Fibroblast of skin of right biceps (primary cell): ENCODE data around the gene NKX3-2.
"Not testable (repeated sequence)": the region's sequence is repeated elsewhere in the genome, so short reads cannot be mapped to it uniquely, and the experiment has no call there.

Experiments
- DNase-seq: peaks from one replicate; pipeline ENCODE4 v3.0.0-alpha.2; 2013

NKX3-2 gene

DNA sequence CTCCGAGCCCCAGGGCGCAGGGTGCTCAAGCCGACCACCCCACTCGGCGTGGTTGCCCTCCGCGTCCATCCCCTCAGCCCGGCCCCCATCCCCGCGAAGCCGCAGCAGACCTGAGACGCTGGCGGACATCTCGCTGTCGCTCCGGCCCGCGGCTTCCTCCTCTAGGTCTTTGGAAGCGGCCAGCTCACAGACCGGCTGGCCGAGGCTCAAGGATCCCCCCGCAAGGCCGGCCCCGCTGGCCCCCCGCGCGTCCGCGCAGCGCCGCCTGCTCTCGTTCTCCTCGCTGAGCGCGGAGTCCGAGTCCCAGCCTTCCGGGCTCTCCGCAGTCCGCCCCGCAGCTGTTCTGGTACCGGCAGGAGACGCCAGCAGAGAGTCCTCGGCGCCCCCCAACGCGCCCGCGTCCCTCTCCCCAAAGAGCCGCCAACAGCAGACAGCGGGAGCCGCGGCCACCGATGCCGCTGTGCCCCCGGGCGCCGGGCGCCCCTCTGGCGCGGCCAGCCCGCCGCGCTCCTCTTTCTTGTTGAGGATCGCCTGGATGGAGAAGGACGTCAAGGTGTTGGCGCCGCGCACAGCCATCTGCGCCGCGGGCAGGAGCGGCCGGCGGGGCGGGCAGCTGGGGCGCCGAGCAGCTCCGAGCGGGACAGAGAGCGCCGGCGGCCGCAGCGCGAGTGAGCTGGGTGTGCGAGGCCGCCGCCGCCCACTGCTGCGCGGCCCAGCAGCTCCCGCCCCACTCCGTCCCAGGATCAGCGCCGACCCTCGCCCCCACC, at the start of gene NKX3-2:
NKX3-2 (minus strand) TSS at position 670 of the 767 bp plus-strand sequence; CDS start at position 576, 94 bp downstream.
- no peak for DNase-seq

DNA sequence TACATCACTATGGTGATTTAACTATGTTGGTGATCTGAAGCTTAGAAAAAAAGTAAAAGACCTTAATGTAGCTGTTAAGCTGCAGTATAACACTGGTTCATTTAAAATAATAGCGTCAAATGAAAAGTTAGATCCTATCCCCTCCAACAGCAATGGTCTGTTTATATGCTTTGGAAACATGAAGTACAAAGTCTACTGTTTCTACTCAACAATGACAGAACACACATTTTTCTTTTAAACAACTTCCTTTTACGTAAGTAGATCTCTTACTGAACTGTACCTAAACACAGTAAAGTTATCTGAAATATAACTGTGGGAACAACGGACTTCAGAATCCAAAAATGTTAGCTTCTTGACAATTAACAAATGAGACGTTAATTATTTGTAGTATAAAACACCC, 47.9 kb upstream of the NKX3-2 start:
- no peak for DNase-seq

DNA sequence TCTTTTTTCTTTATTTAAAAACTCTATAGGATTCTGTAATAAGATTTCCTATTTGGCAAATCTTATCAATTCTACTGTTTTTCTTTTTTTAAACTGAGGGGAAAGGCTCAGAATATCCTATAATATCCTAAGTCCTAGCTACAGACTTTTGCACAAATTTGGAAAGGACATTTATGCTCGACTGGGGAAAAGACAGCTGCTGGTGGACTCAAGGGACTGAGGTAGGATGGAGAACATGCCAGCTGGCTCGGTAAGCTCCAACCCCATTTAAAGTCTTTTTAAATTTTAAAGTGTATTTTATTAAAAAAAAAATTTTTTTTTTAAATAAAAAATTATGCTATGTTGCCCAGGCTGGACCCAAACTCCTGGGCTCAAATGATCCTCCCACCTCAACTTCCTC, 46.5 kb upstream of the NKX3-2 start:
- no peak for DNase-seq

DNA sequence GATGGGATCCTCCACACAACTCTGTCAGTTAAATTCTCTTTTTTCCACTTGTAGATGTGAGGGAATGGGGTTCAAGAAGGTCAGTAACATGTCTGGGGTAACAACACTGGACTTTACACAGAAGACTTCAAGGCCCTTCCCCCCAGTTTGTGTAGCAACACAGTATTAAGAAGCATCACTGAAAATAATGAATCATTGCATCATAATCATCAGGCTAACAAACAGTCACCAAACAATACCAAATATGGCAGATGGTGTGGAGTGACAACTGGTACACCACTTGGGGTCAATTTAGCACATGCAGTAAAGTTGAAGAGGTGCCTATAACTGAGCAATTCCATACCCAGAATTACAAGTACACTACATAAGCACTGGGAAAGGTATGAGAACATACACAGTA, 44.6 kb upstream of the NKX3-2 start:
- DNase-seq, result no peak

DNA sequence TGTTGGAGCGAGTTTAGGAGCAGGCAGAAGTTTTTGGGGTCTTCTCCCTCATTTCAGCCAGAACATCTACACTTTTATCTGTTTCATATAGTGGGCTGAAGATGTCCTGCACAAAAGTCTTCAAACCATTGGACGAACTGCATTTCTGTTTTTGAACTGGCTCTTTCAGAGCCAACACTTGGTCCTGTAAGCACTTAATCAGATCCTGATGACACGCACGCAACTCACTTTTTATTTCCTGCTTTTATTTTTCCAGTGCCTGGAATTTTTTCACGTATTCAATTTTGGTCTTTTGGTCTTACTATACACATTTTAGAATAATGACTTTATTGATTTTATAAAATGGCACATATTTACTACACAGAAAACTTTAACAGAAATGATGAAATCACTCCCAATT, 40.2 kb upstream of the NKX3-2 start:
- peak; percentile 2 for DNase-seq

DNA sequence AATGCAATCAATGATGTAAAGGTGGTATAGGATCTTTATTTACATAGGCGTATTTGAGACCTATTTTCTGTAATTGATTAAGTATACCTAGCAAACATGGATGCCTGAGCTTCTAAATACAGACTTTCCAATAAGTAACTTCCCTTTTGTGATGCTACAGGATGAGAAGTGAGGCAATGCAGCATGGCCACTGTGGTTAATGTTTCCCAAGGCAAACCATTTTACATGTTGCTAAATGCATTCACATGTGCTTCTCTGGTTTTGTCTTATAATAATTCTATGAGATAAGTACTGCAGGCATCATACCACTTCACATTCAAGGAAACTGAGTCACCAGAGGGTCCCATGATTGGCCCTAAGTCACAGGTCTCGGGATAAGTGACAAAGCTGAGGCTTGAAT, 35.7 kb upstream of the NKX3-2 start:
- no peak for DNase-seq

DNA sequence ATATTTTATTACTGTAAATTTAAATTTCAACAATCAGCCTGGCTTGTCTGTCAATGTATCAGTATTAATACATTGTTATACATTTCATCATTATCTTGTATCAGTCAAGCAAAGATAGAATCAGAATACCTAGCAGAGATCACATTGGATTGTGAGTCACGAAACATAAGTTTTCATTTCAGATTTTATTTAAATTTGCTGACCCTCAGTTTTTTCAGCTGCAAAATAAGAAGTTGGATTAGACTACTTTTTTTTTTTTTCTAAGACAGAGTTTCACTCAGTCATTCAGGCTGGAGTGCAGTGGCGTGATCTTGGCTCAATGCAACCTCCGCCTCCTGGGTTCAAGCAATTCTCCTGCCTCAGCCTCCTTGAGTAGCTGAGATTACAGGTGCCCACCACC, 33.4 kb upstream of the NKX3-2 start:
- no peak for DNase-seq

DNA sequence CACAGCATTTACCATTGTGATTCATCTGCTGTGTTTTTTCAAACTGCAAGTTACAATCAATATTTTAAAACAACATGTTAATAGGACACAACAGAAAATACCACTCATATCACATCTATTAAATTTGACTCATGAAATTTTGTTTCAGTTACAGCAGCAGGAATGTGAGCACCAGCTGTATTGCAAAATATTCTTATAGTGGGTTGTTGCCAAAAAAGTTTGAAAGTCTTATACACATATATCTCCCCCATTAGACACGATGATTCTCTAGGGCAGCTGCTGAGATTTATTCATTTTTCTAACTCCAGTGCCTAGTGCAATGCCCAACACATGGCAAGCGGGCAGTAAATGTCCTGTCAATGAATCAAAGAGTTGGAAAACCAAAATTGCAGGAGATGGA, 26.6 kb upstream of the NKX3-2 start:
- no peak for DNase-seq

DNA sequence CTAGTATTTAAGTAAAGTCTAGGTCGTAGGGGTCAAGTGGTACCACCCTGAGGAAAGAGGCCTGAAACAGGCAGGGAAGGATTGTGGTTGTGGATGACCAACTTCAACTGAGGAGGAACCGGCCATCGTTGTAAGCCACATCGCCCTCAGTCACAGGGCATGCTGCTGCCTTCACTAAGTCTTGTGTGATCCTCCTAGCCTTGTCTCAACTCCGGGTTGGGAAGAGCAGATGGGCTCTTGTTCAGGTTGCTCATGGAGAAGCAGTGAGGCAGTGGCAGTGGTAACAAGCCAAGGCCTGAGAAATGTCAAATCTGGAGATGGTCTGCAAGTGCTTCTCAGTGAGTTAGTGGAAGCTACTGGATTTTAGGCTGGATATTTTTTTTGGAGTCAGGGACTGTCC, 22.8 kb upstream of the NKX3-2 start:
- DNase-seq, result no peak

DNA sequence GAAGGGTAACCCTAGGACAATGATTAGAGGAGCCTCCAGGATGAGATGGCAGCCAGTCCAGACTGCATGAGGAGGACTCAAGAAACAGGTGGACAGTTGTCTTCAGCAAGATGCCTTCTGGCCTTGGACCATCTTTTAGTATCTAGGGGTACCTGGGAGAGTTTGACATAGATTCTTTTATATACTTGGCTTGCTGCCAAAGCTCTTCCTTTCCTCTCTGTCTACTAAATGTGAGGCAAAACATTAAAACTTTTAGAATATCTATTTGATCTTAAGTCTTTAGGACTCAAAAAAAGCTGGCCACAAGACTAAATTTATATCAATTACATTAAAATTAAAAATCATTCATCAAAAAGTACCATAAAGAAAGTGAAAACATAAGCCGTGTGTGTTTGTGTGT, 18.6 kb upstream of the NKX3-2 start:
- DNase-seq, result no peak

DNA sequence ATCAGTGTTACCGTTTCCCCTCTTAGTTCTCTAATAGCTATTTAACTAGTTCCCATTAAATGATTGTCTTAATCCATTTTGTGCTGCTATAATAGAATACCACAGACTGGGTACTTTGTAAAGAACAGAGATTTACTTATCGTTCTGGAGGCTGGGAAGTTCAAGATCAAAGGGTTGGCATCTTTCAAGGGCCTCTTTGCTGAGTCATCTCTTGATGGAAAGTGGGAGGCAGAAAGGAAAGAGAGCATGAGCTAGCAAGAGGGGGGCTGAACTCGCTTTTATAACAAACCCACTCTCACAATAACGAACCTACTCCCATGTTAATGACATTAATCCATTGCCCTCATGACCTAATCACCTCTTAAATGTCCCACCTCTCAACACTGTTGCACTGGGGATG, 17.4 kb upstream of the NKX3-2 start:
- no peak for DNase-seq

DNA sequence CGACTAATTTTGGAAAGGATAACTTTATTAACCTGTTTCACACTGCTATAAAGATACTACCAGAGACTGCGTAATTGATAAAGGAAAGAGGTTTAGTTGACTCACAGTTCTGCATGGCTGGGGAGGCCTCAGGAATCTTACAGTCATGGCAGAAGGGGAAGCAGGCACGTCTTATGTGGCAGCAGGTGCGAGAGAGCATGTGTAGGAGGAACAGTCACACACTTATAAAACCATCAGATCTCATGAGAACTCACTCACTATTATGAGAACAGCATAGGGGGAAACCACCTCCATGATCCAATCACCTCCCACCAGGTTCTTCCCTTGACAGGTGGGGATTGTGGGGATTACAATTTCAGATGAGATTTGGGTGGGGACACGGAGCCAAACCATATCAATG, 15.8 kb upstream of the NKX3-2 start:
- not testable (repeated sequence) for DNase-seq

DNA sequence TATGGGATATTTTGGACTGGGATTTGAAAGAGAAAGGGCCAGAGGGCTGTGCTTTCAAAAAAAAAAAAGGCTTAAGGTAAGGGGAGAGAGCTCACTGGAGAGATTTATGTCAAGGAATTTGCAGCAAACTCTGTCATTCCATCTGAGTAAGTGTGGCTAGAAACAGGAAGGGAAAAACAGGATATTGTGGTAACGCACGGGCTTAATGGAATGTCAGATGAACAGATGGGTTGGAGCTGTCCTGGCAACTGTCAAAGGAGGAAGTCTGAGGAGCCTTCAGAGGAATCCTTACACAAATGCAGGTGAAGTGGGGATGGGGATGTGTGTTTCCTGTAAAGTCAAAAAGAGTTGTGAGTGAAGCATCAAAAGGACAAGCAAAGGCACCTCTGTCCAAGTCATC, 15.1 kb upstream of the NKX3-2 start:
- DNase-seq, result peak; percentile 84

DNA sequence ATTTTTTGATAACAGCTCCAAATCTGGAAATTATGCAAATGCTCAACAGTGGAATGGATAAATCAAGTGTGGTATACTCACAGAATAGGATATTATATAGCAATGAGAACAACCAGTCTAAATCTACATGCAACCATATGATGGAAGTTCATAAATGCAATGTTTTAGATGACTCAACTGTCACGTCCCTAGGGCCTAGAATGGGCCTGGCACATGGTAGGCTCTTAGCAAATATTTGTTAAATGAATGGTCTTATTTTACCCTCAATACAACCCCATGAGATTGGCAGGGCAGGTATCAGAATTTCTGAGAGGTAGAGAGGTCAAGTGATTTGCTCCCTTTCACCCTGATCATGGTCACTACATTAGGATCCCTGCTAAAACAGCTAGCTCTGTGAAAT, 14.6 kb upstream of the NKX3-2 start:
- DNase-seq, result peak; percentile 36

DNA sequence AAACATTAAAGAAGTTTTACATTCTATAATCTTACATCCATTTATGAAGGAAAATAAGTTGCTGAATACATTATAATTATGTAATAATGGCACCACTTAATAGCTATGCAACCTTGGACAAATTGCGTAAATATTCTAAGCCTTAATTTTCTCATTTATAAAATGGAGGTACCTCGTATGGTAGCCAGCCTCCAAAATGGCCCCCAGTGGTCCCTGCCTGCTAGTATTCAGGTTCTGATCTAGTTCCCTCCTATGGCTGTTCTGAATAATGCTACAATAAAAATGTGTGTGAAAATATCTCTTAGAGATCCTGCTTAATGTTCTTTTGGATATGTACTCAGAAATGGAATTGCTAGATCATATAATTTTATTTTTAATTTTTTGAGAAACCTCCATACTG, 11.0 kb upstream of the NKX3-2 start:
- DNase-seq, result no peak

DNA sequence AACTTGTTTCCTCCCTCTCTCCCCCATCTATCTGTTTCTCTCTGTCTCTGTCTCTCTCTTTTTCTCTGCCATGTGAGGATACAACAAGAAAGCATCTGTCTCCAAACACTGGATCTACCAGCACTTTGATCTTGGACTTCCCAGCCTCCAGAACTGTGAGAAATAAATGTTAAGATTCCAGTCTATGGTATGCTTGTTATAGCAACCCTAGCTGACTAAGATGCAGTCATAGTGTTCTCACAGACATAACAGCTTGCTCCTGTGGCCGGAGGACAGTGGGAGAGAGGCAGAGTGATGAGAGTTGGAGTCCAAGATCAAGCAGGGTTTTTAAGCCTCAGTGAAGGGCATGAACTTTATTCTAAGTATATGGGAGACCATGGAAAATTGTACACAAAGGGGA, 8.8 kb upstream of the NKX3-2 start:
- DNase-seq, result no peak

DNA sequence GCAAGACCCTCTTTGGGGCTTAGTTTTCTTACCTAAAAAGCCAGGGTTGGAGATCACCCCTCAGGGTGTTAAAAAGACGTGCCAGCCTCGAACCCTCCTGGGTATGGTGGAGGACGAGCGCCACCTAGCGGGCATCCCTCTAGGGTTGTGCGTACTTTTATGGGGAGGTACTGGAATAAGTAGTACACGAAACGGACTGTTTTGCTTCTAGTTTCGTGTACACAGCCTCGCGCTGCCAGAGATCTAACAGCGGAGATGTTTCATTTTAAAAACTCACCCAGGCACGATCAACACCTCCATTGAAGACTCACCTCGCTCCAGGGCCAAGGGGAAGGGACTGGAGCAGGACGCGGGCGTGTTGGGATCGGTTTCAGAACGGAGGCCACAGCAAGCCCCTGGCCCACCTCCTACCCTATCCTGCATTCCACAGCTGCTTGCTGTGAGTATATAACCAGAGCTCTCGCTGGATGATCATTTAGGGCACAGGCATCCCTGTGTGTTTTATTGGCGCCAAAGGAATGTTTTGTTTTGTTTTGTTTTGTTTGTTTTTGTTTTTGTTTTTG, 4.8 kb upstream of the NKX3-2 start:
- peak; percentile 69 for DNase-seq

DNA sequence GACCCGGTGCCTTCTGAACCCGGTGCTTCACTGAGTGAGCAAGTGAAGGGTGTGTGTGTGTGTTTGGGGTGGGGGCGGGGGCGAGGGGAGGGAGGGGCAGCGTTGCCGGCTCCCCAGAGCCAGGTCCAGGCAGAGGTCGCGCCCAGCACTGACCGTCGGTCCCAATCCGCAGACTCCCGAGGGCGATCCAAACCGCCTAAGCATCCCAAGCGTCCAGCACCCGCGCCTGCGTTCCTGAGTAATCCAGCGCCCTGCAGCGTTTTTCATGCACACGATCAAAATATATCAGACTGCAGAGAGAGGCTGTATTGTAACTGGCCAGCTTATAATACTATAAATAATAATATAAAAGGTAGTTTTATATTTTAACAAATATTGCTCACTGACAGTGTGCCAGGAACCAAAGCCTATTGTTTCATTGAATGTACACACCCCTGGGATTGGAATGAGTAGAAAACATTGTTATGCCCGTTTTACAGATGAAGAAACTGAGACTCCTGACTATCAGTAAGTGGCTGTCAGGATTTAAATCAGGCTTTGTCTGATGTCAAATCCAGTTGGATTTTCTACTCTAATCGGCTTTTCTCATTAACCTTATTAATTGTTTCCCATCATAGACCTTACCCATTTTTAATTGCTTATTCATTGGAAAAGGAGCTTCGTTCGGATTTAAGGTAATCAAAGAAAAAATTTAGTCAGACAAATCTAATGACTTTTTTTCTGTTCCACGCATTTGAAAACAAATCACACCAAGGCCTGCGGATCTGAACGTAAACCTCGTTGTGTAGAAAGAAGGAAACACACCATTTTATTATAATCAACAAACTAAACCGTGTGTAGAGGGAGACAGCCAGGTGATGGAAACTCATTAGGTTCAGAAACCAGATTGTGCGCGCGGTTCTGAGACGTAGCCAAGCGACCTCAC, 4.0 kb upstream of the NKX3-2 start:
- no peak for DNase-seq

DNA sequence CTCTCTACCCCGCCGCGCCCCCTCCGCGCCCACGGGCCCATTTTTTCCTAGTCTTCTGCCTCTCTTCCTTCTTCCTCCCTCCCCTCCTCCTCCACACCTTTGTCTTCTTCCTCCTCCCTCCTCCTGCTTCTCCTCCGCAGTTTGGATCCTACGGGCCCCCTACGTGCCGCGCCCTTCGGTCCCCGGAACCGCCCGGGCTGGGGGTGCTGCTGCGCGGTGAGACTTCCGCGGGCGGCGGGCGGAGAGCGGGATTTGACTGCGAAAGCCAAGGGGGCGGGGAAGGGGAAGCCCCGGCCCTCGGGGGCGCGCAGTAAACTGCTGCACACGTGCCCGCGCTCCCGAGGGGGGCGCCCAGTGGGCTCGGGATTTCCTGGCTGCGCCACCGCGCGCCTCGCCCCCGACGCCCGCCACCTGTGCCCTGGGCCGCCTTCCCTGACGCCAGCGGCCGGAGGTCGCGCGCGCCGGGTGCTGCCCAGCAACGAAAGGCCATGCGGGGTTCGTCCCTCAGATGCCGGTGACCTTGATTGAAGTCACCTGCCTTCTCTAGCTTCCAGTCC, 3.3 kb upstream of the NKX3-2 start:
- DNase-seq, result no peak

DNA sequence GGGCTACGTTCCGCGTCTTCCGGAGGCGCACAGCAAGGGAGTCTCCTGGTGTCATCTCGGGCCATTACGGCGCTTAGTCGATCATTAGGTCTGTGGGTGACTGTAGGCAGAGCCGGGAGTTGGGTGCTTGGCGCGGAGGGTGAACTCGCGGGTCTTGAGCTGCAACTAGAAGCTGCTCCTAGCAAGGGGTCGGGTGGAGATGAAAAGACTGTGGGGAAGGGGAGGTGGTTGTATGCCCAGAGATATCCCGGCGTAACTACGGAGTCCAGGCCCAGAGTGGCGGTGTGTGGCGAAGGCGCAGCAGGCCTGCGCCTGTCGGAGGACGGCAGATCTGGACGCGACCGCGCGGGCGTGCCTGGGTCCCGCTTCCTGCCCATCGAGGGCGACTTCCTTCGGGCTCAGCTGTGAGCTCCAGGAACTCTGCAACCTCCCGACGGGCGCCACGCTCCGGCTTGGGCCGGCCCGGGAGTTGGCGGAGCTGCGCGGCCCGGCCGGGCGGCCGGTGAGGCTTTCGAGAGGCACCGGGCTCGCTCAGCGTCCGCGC, 2.7 kb upstream of the NKX3-2 start:
- no peak for DNase-seq

DNA sequence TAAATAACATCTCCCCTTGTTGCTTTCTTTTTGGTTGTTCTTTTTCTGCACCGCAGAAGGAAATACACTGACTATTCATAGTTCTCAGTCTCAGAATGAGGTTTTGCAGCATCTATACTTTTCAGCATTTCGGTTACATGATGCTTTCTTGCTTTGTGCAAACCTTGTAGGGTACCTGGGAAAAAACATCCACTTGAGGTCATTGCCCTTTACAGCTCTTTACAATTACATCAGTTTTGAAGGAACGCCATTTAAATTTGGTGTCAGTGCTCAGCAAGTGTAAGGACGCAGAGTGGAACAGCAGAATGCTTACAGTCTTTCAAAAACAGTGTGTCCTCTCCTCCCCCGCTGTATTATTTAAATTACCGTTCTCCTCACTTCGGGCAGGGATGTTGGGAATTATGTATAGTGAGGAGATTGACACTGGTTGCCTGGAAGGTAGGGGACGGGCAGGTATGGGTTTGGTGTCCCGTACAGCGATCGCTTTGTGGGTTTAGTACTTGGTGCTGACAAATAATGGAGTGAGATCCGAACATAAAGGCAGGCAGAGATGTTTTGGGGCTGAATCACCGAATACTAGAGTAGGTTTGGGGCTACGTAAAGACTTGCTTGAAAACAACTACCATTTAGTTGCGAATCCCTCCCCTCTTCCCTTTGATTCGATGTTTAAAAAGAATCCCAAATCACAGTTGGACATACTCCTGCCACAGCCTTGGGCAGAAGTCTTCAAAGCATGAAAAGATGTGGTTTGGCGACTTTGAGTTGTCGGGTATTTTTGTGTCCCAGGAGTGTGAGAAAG, 2.0 kb upstream of the NKX3-2 start:
- DNase-seq, result no peak

DNA sequence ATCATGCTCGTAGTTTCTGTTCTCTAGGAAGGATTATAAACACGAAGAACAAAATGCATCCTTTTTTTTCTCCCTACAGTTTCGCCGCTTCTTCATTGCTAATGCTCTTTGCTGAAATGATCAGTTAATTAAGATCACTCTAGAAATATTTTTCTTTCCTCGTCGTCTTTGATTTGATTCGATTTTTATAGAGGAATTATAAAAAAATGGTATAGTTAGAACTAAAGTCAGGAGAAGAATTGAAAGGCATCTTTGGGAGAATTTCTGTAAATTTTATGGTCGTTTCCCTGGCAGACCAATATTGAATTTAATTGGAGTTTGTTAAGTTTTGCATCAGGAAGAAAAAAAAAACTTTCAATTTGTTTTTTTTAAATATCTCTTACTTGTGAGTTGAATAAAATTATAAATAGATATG, 1.1 kb upstream of the NKX3-2 start:
- DNase-seq, result no peak
